Transverse colon (tissue), 4 donors: ENCODE measurements around the gene ADGRB2.

Experiments used
- CTCF ChIP-seq, 5 experiments: fragments of 200-600 bp in 3 of 5; fragments of 450-650 bp in 2 of 5; sonication (generic) in 3 of 5; IDR thresholded peaks; 1 replicate in 2 of 5; 2 replicates in 3 of 5; pipeline ENCODE4 v1.5.1; 2016 to 2017; ENCODE audit warnings: antibody characterized with exemption in 5 of 5, inconsistent platforms in 3 of 5, mild to moderate bottlenecking in 2 of 5, moderate library complexity in 1 of 5
- POLR2AphosphoS5 ChIP-seq, 3 donors: sonication (generic); formaldehyde crosslinking; IDR thresholded peaks; one replicate each; pipeline ENCODE4 v1.6.1; 2016; ENCODE audit warnings: antibody characterized with exemption in 3 of 3

- TF ChIP-seq POLR2AphosphoS5 (IDR thresholded peaks at IDR 0.05) (no peak), CTCF (IDR thresholded peaks at IDR 0.05) (no peak)
These were observed 4.7 kb downstream of the ADGRB2 start for GRCh38 chr1:31759298-31760023.
